GM23338 (cell line): Measurements from ENCODE around the gene RAP1GAP. TPM values are rescaled to one million over a fixed set of nuclear protein-coding genes. Genes with fewer than 3 reads are reported as not detected.

Experiments
- ATAC-seq: fragments of 200-7000 bp; cut with Tn5 transposase; 3 replicates; pipeline ENCODE4 v1.9.1; 2020
- DNase-seq: peaks from one replicate; pipeline ENCODE4 v3.0.0-alpha.2; 2015; ENCODE audit warnings: low spot score
- H2AFZ ChIP-seq: fragments of 200-600 bp; sonication (generic); 2 replicates; pipeline ENCODE4 v1.8.0; 2016; ENCODE audit warnings: antibody characterized with exemption, mild to moderate bottlenecking, moderate library complexity
- H3F3A ChIP-seq: fragments of 200-600 bp; sonication (generic); replicated peaks from 2 replicates; pipeline ENCODE4 v1.8.0; 2017; ENCODE audit warnings: antibody characterized with exemption, mixed run types, low read depth
- H3K27ac ChIP-seq: fragments of 200-600 bp; sonication (generic); 2 replicates; pipeline ENCODE4 v1.6.1; 2016; ENCODE audit warnings: low read depth
- H3K27me3 ChIP-seq: fragments of 200-600 bp; sonication (generic); 2 replicates; pipeline ENCODE4 v1.8.0; 2016; ENCODE audit warnings: mild to moderate bottlenecking, mixed run types, moderate library complexity; ENCODE audit not compliant: insufficient read depth
- H3K36me3 ChIP-seq: fragments of 200-600 bp; sonication (generic); 2 replicates; pipeline ENCODE4 v1.8.0; 2016; ENCODE audit warnings: mild to moderate bottlenecking; ENCODE audit not compliant: insufficient read depth
- H3K4me1 ChIP-seq: fragments of 200-600 bp; sonication (generic); 2 replicates; pipeline ENCODE4 v1.8.0; 2016; ENCODE audit warnings: mild to moderate bottlenecking, moderate library complexity; ENCODE audit not compliant: insufficient read depth
- H3K4me2 ChIP-seq: fragments of 200-600 bp; sonication (generic); 2 replicates; pipeline ENCODE4 v1.7.1; 2017; ENCODE audit warnings: mixed run types
- H3K4me3 ChIP-seq: fragments of 200-600 bp; sonication (generic); 2 replicates; pipeline ENCODE4 v1.6.1; 2016; ENCODE audit warnings: mixed run types
- H3K79me2 ChIP-seq: fragments of 200-600 bp; sonication (generic); replicated peaks from 2 replicates; pipeline ENCODE4 v1.8.0; 2017; ENCODE audit warnings: mild to moderate bottlenecking; ENCODE audit not compliant: insufficient read depth
- H3K9me2 ChIP-seq: fragments of 200-600 bp; sonication (generic); 2 replicates; pipeline ENCODE4 v1.8.0; 2017; ENCODE audit not compliant: insufficient read depth
- H4K20me1 ChIP-seq: fragments of 200-600 bp; sonication (generic); replicated peaks from 2 replicates; pipeline ENCODE4 v1.8.0; 2017; ENCODE audit warnings: mild to moderate bottlenecking; ENCODE audit not compliant: insufficient read depth
- H3K27ac Mint-ChIP-seq: 2 replicates; pipeline ENCODE4 v1.8.0; 2020; ENCODE audit warnings: inconsistent platforms, mild to moderate bottlenecking, moderate library complexity, mixed read lengths
- H3K27me3 Mint-ChIP-seq: 3 replicates; pipeline ENCODE4 v1.8.0; 2022; ENCODE audit warnings: low read depth, mild to moderate bottlenecking, moderate library complexity, mixed read lengths, inconsistent platforms; ENCODE audit not compliant: insufficient read depth, poor library complexity
- H3K36me3 Mint-ChIP-seq: 3 replicates; pipeline ENCODE4 v1.8.0; 2021; ENCODE audit warnings: low read depth, mild to moderate bottlenecking, inconsistent platforms, moderate library complexity, mixed read lengths
- H3K4me1 Mint-ChIP-seq: 3 replicates; pipeline ENCODE4 v1.8.0; 2020; ENCODE audit warnings: mild to moderate bottlenecking, inconsistent platforms, mixed read lengths
- H3K4me3 Mint-ChIP-seq: 3 replicates; pipeline ENCODE4 v1.8.0; 2021; ENCODE audit warnings: moderate library complexity, mild to moderate bottlenecking, inconsistent platforms, mixed read lengths
- H3K9me3 Mint-ChIP-seq: 3 replicates; pipeline ENCODE4 v1.8.0; 2020; ENCODE audit warnings: moderate library complexity, mild to moderate bottlenecking, inconsistent platforms, mixed read lengths
- EZH2 ChIP-seq: fragments of 200-600 bp; sonication (generic); IDR thresholded peaks from one replicate; pipeline ENCODE4 v1.8.0; 2017; ENCODE audit warnings: antibody characterized with exemption, mild to moderate bottlenecking, low read depth; ENCODE audit not compliant: unreplicated experiment
- JUNB ChIP-seq: IDR thresholded peaks from one replicate; pipeline ENCODE4 v1.6.1; 2016; ENCODE audit warnings: antibody characterized with exemption; ENCODE audit not compliant: unreplicated experiment
- NANOG ChIP-seq: IDR thresholded peaks from 2 replicates; pipeline ENCODE4 v1.6.1; 2016; ENCODE audit warnings: antibody characterized with exemption, borderline replicate concordance
- POLR2AphosphoS5 ChIP-seq: IDR thresholded peaks from 2 replicates; pipeline ENCODE4 v1.6.1; 2016; ENCODE audit warnings: antibody characterized with exemption, low read depth
- ZNF331 ChIP-seq: fragments of 250-450 bp; sonication (Bioruptor Pico); IDR thresholded peaks from 2 replicates; pipeline ENCODE4 v1.5.0; 2020; ENCODE audit warnings: low read depth, mild to moderate bottlenecking, moderate library complexity
- polyA plus RNA-seq: library from polyadenylated mRNA; unstranded; fragments of >200 nt; fragmentation: Nextera tagmentation; extraction: Ambion mirVana; gene quantifications from 2 replicates; pipeline ENCODE4 v1.2.1, GENCODE V29; 2016
- total RNA-seq: library from RNA; depleted of rRNA; stranded (reverse); fragments of >200 nt; shearing (Covaris generic); gene quantifications from 2 replicates; pipeline ENCODE4 v1.2.3, GENCODE V29; 2014
- TF ChIP-seq, protein P1 (sequence below): IDR thresholded peaks from one replicate; pipeline ENCODE4 v1.6.1; 2018; ENCODE audit warnings: antibody characterized with exemption; ENCODE audit not compliant: unreplicated experiment
- TF ChIP-seq, protein P2 (sequence below): fragments of 250-450 bp; sonication (Bioruptor Pico); IDR thresholded peaks from 2 replicates; pipeline ENCODE4 v1.5.0; 2020; ENCODE audit warnings: mild to moderate bottlenecking, moderate library complexity
- TF ChIP-seq, protein P3 (sequence below), 2 experiments: fragments of 200-600 bp in 1 of 2; sonication (generic) in 1 of 2; conservative IDR thresholded peaks; 2 replicates each; pipeline versions ENCODE4 v1.5.1 to v1.6.1; 2016 to 2017; ENCODE audit warnings: antibody characterized with exemption in 2 of 2, low read depth in 2 of 2, mild to moderate bottlenecking in 2 of 2, moderate library complexity in 1 of 2

RAP1GAP gene
- total and polyA plus RNA-seq, 2 experiments from 2014 or later = 4.3 to 6.6 TPM

DNA sequence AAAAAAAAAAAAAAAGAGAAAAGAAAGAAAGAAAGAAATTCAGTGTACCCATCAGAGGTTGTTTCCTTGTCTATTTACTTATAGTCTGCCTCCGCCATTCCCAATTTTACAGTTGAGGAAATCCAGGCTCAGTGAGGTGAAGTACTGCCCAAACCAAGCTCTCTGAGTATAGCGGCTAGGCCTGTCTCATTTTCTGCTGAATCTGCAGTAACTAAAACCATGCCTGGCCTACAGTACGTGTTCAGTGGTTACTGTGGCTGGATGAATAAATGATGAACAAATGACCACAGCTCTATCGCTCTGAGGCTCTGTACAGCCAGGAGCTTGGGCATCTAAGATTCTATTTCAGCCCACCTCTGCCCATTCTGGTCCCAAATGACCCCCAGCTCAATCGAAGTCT, 24.3 kb downstream of the RAP1GAP start:
- ATAC-seq (no peak), DNase-seq (no peak)
- TF ChIP-seq POLR2AphosphoS5 (no peak), ZNF331 (CRISPR knock-in tag) (no peak), EZH2 (no peak), JUNB (no peak), NANOG (no peak)
- TF ChIP-seq, protein P1, sequence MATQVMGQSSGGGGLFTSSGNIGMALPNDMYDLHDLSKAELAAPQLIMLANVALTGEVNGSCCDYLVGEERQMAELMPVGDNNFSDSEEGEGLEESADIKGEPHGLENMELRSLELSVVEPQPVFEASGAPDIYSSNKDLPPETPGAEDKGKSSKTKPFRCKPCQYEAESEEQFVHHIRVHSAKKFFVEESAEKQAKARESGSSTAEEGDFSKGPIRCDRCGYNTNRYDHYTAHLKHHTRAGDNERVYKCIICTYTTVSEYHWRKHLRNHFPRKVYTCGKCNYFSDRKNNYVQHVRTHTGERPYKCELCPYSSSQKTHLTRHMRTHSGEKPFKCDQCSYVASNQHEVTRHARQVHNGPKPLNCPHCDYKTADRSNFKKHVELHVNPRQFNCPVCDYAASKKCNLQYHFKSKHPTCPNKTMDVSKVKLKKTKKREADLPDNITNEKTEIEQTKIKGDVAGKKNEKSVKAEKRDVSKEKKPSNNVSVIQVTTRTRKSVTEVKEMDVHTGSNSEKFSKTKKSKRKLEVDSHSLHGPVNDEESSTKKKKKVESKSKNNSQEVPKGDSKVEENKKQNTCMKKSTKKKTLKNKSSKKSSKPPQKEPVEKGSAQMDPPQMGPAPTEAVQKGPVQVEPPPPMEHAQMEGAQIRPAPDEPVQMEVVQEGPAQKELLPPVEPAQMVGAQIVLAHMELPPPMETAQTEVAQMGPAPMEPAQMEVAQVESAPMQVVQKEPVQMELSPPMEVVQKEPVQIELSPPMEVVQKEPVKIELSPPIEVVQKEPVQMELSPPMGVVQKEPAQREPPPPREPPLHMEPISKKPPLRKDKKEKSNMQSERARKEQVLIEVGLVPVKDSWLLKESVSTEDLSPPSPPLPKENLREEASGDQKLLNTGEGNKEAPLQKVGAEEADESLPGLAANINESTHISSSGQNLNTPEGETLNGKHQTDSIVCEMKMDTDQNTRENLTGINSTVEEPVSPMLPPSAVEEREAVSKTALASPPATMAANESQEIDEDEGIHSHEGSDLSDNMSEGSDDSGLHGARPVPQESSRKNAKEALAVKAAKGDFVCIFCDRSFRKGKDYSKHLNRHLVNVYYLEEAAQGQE = no peak
- TF ChIP-seq, protein P2, sequence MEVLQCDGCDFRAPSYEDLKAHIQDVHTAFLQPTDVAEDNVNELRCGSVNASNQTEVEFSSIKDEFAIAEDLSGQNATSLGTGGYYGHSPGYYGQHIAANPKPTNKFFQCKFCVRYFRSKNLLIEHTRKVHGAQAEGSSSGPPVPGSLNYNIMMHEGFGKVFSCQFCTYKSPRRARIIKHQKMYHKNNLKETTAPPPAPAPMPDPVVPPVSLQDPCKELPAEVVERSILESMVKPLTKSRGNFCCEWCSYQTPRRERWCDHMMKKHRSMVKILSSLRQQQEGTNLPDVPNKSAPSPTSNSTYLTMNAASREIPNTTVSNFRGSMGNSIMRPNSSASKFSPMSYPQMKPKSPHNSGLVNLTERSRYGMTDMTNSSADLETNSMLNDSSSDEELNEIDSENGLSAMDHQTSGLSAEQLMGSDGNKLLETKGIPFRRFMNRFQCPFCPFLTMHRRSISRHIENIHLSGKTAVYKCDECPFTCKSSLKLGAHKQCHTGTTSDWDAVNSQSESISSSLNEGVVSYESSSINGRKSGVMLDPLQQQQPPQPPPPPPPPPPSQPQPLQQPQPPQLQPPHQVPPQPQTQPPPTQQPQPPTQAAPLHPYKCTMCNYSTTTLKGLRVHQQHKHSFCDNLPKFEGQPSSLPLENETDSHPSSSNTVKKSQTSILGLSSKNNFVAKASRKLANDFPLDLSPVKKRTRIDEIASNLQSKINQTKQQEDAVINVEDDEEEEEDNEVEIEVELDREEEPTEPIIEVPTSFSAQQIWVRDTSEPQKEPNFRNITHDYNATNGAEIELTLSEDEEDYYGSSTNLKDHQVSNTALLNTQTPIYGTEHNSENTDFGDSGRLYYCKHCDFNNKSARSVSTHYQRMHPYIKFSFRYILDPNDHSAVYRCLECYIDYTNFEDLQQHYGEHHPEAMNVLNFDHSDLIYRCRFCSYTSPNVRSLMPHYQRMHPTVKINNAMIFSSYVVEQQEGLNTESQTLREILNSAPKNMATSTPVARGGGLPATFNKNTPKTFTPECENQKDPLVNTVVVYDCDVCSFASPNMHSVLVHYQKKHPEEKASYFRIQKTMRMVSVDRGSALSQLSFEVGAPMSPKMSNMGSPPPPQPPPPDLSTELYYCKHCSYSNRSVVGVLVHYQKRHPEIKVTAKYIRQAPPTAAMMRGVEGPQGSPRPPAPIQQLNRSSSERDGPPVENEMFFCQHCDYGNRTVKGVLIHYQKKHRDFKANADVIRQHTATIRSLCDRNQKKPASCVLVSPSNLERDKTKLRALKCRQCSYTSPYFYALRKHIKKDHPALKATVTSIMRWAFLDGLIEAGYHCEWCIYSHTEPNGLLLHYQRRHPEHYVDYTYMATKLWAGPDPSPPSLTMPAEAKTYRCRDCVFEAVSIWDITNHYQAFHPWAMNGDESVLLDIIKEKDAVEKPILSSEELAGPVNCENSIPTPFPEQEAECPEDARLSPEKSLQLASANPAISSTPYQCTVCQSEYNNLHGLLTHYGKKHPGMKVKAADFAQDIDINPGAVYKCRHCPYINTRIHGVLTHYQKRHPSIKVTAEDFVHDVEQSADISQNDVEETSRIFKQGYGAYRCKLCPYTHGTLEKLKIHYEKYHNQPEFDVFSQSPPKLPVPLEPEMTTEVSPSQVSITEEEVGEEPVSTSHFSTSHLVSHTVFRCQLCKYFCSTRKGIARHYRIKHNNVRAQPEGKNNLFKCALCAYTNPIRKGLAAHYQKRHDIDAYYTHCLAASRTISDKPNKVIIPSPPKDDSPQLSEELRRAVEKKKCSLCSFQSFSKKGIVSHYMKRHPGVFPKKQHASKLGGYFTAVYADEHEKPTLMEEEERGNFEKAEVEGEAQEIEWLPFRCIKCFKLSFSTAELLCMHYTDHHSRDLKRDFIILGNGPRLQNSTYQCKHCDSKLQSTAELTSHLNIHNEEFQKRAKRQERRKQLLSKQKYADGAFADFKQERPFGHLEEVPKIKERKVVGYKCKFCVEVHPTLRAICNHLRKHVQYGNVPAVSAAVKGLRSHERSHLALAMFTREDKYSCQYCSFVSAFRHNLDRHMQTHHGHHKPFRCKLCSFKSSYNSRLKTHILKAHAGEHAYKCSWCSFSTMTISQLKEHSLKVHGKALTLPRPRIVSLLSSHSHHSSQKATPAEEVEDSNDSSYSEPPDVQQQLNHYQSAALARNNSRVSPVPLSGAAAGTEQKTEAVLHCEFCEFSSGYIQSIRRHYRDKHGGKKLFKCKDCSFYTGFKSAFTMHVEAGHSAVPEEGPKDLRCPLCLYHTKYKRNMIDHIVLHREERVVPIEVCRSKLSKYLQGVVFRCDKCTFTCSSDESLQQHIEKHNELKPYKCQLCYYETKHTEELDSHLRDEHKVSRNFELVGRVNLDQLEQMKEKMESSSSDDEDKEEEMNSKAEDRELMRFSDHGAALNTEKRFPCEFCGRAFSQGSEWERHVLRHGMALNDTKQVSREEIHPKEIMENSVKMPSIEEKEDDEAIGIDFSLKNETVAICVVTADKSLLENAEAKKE (CRISPR knock-in tag) = no peak
- TF ChIP-seq, protein P3, sequence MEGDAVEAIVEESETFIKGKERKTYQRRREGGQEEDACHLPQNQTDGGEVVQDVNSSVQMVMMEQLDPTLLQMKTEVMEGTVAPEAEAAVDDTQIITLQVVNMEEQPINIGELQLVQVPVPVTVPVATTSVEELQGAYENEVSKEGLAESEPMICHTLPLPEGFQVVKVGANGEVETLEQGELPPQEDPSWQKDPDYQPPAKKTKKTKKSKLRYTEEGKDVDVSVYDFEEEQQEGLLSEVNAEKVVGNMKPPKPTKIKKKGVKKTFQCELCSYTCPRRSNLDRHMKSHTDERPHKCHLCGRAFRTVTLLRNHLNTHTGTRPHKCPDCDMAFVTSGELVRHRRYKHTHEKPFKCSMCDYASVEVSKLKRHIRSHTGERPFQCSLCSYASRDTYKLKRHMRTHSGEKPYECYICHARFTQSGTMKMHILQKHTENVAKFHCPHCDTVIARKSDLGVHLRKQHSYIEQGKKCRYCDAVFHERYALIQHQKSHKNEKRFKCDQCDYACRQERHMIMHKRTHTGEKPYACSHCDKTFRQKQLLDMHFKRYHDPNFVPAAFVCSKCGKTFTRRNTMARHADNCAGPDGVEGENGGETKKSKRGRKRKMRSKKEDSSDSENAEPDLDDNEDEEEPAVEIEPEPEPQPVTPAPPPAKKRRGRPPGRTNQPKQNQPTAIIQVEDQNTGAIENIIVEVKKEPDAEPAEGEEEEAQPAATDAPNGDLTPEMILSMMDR (conservative IDR thresholded peaks at IDR 0.05; ENCODE audit: low read depth in 2 of 2) = no peak
- Mint-ChIP-seq H3K4me3 (no peak overlapping the region), H3K27ac (no peak overlapping the region), H3K36me3 (no peaks in the 10 kb centered on the region), H3K4me1 (peaks cover 8% of the 10 kb centered on the region), H3K9me3 (no peaks in the 10 kb centered on the region), H3K27me3 (peaks cover 6% of the 10 kb centered on the region)
- no peaks in the 10 kb centered on the region for H3K36me3 ChIP-seq
- H3K4me3 ChIP-seq = no peak overlapping the region
- H2AFZ ChIP-seq = no peak overlapping the region
- H3K27me3 ChIP-seq = no peaks in the 10 kb centered on the region
- no peak overlapping the region for H3K27ac ChIP-seq
- H3K4me1 ChIP-seq = 0 out of 2 replicates have a peak, but pooled peaks cover 3% of the 10 kb centered on the region
- no peaks in the 10 kb centered on the region for H4K20me1 ChIP-seq
- 0 out of 2 replicates have a peak, but pooled peaks cover 2% of the 10 kb centered on the region for H3F3A ChIP-seq
- no peak overlapping the region for H3K4me2 ChIP-seq
- no peaks in the 10 kb centered on the region for H3K79me2 ChIP-seq
- no peaks in the 10 kb centered on the region for H3K9me2 ChIP-seq
